Middle frontal gyrus (tissue), 1 donor: Measurements from ENCODE around the gene RBM26.

Source experiments
- DNase-seq: peaks from one replicate; pipeline ENCODE4 v3.0.0-alpha.2; 2015; ENCODE audit warnings: low spot score; ENCODE audit errors: extremely low spot score

Gene RBM26

DNA sequence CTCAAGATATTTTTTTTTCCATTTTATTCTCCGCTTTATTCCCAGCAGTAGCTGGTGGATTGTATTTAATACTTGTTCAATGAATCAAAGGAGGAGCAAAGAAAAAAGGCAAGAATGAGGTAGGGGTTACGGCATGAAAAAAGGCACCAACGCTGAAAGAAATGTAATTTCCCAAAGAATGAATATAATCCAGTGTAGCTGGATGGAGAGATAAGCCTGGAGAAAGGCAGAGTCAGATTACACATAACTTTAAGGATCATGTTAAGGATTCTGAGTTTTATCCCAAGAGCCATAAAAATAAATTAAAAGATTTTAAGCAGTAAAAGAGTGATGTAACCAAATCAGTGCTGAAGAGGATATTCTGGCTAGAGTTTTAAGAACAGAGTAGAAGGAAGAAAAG, 67.7 kb downstream of the RBM26 start:
- no peak for DNase-seq

GRCh38 chr13:79336966-79337365, 69.1 kb downstream of the RBM26 start:
- no peak for DNase-seq

DNA sequence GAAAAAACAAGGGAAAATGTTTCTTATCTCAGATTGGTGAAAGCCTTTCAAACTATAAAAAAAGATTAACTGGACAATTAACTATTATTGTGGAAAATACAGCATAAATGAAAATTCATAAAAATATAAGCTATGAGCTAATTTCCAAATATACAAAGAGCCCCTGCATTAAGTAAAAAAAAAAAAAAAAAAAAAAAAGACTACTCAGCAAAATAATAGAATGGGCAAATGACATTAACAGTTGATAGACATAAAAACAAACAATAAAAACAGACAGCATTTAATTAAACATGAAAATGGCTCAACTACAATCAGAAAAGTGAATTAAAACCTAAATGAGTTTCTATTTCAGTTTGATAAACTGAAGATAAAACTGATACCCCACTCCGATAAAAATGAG, 77.5 kb downstream of the RBM26 start:
- DNase-seq = no peak

DNA sequence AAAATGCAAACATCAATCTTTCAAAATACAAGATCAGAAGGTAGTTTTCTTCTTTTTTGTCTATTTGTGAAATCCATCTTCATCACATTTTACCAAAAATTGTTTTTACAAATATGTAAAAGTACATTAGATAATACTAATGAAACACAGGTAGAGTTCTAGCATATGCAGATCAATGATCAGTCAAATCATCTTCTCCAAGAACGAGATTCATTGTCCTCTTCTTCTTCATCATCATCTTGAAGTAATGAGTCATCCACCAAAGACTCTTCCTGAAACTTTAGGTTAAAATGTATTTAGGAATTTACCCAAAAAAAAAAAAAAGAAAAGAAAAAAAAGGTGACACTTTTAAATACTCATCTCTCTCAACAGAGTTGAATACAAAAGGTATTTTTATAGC, 85.6 kb downstream of the RBM26 start:
- DNase-seq = no peak

DNA sequence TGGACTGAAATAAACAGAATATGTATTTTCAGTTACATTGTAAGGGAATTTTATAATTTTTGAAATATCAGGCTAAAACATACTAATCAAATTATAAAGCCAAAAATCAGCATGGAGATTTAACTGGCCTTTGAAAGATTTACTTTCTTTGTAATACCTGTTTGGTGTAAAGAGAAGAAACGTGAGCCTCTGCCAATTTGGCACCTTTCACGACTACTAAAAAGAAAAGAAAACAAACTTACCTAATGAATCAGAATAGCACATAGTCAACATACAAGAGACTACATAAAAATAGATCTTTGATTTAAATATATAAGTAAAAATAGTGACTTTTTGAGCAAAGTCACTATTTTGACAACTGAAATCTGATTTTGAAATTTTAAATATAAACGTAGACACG, 87.4 kb downstream of the RBM26 start:
- no peak for DNase-seq

- no peak for DNase-seq
Observed at GRCh38 chr13:79317856-79318255, 88.2 kb downstream of the RBM26 start.

DNA sequence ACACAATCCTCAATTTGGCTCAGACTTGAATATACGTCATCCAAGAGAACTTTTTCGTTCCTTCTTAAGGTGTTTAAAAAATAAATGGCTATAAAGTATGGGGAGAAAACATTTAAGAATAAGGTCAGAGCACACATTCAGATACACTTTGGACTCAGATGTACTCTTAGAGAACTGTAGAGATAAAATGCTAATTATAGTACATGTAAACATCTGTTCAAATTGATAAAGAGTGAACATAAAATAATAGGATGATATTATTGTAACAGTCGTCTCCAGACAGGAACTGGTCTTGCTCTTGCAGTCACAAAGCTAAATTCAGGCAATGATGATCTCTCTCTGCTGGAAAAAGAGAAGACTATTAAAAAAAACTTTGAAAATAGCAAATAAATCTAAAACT, 91.4 kb downstream of the RBM26 start:
- DNase-seq = no peak

DNA sequence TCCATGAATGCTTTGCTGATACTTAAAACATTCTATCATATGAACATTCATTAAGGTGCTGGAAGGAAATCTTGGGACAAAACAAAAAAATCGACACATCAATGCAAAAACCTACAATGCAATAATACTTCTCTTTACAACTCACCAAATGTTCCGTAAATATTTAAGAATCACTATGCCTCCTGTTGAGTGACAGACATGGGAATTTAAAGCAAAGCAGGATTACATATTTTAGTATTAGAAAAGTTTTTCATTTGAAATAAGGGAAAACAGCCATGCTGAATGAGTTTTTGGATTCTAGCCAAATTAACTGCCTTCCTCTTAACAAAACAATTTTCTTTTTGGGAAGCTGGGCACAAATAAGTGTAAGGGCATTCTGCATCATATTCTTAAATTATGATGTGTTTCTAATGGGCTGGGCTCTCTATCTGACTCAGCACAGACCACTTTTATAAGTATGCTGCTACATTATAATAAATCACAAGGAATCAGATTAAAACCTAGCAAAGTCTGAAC, 93.7 kb downstream of the RBM26 start:
- no peak for DNase-seq

- DNase-seq = no peak
Observed at GRCh38 chr13:79311386-79311785, 94.7 kb downstream of the RBM26 start.

DNA sequence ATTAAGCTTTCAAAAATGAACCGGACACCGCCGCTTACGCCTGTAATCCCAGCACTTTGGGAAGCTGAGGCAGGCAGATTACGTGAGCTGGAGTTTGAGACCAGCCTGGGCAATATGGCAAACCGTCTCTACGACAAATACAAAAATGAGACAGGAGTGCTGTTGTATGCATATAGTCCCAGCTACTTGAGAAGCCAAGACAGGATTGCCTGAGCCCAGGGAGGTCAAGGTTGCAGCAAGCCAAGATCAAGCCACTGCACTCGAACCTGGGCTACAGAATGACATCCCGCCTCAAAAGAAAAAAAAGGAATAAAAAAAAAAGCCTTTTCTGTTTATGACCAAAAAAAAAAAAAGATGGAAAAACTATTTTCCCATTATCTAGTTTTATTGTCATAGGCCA, 96.4 kb downstream of the RBM26 start:
- DNase-seq = no peak

- DNase-seq = peak; percentile 46
Observed at GRCh38 chr13:79307866-79308298, 98.2 kb downstream of the RBM26 start.

DNA sequence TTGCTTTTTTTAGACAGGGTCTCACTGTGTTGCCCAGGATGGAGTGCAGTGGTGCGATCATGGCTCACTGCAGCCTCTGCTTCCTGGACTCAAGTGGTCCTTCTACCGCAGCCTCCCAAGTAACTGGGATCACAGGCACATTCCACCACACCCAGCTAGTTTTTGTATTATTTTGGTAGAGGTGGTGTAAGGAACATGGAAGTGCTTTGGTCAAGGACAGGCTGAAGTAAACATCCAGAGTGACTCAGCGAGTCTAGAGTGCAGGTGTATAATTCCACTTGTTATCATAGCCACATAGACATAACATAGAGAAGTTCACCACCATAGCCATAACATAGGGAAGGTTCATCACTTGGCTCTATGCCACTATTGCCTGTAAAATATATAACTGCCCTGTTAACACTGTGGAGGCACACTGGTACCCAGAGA, 98.6 kb downstream of the RBM26 start:
- no peak for DNase-seq

DNA sequence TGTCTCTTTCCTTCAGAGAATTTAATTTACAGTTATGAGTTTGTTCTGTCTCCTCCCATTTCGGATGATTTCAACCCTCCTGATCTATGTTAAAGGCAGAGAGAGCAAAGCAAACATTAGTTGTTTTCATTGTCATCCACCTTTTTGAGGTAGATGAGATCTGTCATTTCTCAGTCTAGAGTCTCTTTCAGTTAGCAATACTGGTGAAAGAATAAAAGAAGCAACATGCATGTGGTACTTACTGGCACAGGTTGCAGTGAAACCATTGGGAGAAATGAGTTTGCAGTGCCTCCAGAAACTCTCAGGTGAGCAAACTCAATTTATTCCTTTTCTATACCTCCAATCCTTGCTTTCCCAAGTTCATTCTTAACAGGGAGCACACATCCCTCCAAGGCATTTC, 99.4 kb downstream of the RBM26 start:
- no peak for DNase-seq

DNA sequence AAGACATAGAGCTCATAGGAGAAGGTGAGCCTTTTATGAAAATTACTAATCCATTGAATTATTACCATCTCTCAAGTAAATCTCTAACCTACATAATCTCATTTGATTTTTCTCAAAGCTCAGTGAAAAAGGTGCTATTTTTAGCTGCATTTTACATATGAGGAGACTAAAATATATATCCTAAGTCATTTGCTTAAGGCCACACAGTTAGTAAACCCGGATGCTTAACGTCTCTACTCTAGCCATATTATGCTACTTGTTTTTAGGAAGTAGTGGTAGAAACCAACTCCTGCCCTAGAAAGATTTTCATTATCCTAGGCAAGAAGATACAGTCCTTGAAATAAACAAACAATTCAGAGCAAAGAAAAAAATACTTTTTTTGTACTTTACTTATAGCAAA, 108.9 kb downstream of the RBM26 start:
- no peak for DNase-seq

GRCh38 chr13:79295906-79296706, 109.9 kb downstream of the RBM26 start:
- DNase-seq = no peak

GRCh38 chr13:79290595-79291244, 115.3 kb downstream of the RBM26 start:
- no peak for DNase-seq

- no peak for DNase-seq
Observed at GRCh38 chr13:79289571-79289970, 116.5 kb downstream of the RBM26 start.

DNA sequence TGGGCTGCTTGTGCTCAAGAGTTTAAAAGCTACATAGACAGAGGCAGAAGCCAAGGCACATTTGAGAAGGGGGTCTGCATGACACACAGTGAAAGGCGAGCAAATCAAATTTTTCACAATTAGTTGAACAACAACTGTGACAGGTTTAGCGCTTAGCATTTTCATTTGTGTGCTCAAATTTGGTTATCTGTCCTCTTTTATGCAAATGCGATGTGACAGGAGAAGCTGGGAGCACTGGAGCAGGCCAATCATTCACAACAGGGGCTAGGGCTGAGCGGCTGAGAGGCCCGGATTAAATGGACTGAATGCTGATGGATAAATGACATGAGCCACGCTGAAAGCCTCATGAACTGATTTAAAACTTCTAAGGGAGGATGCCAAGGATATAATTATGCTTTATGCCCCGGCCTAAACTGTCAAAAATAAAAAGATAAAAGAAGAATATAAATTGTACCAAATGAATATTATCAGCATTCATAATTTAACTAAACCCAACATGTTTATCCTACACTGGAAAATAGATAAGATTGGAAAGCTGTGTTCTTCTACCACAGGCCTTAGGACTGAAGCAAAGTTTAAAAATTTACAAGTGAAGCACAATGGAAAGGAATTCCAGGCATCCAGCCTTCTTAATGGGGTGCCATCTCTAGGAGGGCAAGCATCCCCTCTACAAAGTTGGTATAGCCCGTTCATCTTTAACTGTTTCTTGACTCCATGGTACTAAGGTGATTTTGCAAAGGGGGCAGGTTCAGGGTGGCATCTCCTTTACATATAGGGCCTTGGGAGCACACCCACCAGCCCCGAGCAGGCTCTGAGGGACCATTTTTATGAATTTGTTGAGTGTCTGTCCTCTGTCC, 117.9 kb downstream of the RBM26 start:
- DNase-seq = no peak

DNA sequence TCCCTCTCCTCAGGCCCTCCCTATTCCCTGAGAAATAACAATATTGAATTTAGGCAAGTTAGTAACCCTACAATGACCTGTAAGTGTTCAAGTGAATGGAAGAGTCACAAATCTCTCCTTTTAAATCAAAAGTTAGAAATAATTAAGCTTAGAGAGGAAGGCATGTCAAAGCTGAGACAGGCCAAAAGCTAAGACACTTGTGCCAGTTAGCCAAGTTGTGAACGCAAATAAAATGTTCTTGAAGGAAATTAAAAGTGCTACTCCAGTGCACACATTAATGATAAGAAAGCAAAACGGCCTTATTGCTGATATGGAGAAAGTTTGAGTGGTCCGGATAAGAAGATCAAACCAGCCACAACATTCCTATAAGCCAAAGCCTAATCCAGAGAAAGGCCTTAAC, 120.9 kb downstream of the RBM26 start:
- DNase-seq = no peak

DNA sequence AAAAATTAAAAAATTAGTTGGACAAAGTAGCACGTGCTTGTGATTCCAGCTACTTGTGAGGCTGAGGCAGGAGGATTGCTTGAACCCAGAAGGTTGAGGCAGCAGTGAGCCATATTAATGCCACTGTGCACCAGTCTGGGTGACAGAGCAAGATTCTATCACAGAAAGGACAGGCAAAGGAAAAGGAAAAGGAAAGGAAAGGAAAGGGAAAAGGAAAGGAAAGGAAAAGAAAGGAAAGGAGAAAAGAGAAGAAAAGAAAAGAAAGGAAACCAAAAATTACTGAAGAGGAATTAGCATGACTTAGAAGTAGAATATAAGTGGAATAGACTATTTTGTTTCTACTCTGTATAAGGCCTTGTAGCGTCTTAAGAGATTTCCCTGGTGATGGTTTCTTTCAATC, 122.3 kb downstream of the RBM26 start:
- DNase-seq = no peak

DNA sequence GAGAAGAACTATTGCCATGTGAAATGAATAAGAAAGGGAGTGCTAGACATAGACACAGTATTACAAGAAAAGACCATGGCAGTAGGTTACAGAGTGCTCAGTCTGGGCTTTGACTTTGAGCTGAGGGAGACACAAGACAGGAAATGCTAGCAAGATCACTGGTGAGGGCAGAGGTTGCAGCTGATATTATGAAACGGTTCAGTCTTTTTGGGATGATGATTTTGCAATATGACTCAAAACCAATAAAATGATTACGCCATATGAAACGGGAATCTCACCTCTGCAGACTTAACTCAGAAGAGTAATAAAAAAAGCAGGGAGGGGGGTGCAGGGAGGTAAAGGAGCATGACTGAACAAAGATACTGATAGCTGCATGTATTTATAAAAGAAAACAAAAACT, 123.1 kb downstream of the RBM26 start:
- no peak for DNase-seq

- no peak for DNase-seq
Observed at GRCh38 chr13:79282508-79282907, 123.5 kb downstream of the RBM26 start.
